ENCODE results near the gene CD7.

CD7 gene

GRCh38 chr17:82314012-82314726, 3.2 kb downstream of the CD7 start:
- DNase-seq = no peak

GRCh38 chr17:82313195-82314011, 4.0 kb downstream of the CD7 start:
- DNase-seq = no peak

DNA sequence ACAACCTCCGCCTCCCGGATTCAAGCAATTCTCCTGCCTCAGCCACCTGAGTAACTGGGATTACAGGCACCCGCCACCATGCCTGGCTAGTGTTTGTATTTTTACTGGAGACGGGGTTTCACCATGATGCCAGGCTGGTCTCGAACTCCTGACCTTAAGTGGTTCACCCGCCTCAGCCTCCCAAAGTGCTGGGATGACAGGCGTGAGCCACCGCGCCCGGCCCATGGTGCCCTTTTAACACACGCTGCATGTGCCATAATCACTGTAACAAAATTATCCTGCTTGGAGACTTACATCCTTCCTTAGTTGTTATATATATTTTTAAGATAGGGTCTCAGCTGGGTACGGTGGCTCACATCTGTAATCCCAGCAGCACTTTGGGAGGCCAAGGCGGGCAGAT, 5.4 kb downstream of the CD7 start:
- DNase-seq = no peak

GRCh38 chr17:82310877-82311276, 6.5 kb downstream of the CD7 start:
- no peak for DNase-seq

DNA sequence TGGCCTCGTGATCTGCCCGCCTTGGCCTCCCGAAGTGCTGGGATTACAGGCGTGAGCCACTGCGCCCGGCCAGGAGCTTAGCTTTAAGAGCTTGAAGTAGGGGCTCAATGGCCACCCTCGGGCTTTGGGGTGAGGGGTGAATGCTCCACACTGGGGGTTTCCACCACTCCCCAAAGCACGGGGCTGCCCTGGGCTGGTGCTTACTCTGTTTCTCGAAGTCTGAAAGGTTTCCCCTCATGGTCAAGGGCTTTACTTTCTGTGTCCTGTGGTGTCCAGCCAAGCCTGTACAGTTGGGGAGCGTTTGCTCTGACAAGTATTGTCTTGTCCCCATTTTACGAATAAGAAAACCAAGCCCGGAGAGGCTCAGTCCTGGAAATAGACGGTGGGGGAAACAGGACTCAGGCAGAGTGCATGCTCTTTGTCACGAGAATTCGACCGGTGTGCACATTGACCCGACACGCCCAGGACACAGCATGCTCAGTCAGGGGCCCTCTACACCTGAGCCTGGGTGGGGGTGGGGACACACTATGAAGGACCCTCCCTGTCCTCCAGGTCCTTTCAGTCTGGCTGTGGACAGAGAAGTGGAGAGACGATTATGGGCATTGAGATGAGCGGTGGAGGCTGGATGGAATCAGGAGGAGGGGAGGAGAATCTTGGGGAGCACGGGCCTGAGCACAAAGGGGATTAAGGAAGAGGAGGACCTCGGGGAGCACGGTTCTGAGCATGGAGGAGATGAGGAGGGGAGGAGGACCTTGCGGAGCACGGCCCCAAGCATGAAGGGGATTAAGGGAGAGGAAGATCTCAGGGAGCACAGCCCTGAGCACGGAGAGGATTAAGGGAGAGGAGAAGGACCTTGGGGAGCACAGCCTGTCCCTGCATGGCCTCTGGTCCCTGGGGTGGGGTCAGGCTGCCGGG, 7.5 kb downstream of the CD7 start:
- no peak for DNase-seq

DNA sequence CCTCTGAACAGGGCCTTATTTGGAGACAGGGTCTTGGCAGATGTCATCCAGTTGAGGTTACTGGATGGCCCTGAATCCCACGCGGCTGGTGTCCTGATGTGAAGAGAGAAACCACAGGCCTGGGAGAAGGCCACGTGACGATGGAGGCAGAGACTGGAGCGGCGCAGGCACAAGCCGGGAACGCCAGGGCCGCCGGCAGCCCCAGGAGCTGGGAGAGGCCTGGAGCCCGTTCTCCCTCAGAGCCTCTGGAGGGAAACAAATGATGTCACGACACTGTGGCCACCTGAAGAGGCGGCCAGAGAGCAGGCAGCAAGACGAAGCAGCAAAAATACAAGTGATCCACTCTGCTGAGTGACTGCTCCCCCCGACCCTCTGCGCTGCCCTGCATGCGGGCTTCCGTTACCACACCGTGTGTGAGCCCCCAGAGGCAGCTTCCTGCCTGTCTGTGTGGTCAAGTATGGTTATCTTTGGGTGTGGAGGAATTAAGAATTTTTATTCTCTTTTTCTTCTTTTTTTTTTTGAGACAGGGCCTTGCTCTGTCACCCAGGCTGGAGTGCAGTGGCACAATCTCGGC, 11.6 kb downstream of the CD7 start:
- no peak for DNase-seq

- no peak for DNase-seq
Measured at GRCh38 chr17:82304826-82305726, 12.3 kb downstream of the CD7 start.

DNA sequence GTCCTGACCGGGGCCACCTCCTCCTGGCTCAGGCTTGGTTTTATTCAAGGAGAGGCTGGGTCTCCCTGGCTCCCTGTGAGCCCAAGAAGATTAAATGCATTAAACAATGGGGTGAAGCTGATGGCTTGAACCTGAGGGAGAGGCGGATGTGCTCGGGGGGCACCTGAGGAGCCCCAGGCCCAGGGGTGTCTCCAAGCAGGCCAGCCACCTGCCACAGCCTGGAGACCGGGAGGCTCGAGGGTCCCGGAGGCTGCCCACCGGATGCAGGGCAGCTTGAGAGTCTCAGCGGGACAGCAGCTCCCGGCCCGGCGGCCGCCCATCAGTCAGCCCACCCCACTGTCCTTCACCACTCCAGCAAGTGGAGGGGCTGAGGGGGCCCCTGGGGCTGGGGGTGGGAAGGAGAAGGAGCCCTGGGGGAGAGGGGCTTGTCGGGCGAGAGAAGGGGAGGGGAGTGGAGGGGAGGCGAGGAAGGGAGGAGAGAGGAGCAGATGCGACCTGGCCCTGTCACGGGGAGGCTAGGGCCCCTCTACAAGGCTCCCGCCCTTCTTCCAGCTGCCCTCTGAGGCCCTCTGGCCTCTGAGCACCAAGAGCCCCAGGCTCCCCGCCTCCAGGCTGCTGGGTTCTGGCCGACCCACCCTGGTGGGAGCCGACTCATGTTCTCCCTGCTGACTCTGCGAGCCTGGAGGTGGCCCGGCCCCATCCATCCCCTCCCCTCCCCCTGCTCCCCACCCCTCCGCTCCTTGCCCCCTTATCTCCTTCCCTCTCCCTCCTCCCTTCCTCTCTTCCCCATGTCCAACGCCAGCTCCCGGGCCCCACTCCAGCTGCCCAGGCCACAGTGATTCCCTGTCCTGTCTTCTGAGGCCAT, 13.2 kb downstream of the CD7 start:
- DNase-seq = no peak

DNA sequence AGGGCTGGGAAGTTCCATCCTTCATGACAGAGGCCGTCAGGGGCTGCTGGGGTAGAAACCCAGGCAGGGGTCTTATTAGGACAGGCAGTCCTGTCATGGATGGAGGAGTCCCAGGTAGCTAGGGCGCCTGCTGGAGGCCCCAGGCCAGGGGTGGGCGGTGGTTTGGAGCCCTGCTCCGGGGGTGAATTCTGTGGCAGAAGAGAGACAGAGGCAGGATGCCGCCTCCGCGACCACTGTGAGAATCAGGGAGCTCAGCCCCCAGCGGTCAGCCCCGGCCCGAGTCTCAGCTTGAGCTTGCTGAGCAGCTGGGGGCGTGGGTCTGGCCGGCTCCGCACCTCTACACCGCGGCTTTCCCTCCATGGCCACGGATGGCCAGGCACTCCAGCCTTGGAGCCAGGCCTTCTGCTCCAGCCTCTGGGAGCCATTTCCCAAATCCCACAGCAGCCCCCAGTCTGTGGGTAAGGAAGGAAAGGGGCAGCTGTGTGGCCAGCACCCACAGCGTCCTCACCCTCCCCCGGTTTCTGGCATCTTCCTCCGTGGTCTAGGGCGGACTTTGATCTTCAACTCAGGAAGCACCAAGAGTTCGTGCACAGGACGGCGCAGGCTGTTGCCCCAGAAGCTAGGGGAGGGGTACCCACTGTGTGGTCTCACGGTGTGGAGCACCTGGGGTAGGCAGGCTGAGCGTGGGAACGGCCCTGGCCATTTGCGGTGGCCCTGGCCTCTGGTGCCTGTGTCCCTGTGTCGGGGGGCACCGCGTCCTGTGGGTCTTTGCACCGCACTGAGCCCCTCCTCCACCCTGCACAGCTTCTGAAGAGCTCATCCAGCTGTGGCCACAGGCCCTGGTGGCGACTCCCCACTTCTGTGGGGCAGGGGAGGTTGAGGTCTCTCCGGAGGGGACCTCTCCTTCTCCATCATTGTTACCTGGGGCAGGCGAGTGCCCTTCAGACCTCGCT, 14.1 kb downstream of the CD7 start:
- no peak for DNase-seq

DNA sequence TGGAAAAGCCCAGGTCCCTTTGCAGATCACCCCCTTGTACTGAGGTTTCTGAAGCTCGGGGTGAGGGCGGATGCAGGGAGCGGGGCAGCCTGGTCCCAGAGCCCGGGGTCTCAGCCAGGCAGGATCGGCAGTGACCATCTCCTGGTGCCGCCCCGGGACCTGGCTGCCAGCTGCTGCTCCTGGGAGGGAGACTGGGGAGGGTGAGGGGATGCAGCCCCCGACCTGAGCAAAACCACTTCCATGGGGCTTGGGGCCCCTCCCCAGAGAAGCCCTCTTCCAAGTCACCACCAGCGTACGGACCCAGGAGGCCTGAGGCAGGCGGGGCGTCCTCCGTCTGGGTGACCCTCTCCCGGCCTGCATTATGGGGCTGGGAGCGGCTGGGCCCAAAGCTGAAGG, 14.8 kb downstream of the CD7 start:
- no peak for DNase-seq

DNA sequence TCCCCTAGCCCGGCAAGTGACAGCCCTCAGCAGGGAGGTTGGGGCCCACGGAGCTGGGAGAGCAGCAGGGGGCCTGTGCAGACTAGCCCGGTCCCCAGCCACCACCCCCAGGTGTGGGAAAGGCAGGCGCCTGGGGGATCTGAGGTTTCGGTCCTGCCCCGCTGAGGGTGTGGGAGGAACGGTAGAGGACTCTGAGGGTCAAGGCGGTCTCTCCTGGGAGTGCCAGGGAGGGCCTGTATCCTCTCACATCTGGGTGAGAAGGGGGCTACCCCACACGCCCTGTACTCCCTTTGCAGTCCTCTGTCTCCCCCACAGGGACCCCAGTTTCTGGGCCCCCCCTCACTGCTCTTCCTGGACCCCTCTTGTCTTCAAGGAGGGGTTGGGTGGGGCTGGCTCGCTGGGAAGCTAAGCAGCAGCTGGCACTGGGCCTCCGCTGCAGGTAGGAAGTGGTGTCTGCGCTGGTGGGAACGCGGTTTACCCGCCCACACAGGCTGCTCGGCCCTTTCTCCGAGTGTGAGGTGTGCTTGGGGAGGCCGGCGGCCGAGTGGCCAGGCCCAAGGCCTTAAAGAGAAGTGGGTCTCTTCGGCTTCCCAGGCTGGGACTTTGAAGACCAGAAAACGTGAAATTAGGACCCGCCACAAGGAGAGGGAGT, 15.4 kb downstream of the CD7 start:
- DNase-seq = no peak

- no peak for DNase-seq
Measured at GRCh38 chr17:82301300-82301915, 16.0 kb downstream of the CD7 start.

GRCh38 chr17:82300707-82301270, 16.6 kb downstream of the CD7 start:
- peak; percentile 65 to 86 (median 73) for DNase-seq

DNA sequence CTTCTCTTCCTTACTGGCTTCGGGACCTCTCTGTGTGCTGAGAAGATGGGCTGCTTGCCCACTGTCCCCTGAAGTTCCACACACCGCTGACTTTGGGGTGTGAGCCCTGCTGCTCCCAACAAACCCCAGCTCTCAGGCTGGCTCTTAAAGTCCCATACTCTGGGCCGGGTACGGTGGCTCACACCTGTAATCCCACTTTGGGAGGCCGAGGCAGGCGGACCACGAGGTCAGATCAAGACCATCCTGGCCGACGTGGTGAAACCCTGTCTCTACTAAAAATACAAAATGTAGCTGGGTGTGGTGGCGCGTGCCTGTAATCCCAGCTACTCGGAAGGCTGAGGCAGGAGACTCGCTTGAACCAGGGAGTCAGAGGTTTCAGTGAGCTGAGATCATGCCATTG, 17.2 kb downstream of the CD7 start:
- DNase-seq = no peak

GRCh38 chr17:82299452-82299851, 18.0 kb downstream of the CD7 start:
- no peak for DNase-seq

DNA sequence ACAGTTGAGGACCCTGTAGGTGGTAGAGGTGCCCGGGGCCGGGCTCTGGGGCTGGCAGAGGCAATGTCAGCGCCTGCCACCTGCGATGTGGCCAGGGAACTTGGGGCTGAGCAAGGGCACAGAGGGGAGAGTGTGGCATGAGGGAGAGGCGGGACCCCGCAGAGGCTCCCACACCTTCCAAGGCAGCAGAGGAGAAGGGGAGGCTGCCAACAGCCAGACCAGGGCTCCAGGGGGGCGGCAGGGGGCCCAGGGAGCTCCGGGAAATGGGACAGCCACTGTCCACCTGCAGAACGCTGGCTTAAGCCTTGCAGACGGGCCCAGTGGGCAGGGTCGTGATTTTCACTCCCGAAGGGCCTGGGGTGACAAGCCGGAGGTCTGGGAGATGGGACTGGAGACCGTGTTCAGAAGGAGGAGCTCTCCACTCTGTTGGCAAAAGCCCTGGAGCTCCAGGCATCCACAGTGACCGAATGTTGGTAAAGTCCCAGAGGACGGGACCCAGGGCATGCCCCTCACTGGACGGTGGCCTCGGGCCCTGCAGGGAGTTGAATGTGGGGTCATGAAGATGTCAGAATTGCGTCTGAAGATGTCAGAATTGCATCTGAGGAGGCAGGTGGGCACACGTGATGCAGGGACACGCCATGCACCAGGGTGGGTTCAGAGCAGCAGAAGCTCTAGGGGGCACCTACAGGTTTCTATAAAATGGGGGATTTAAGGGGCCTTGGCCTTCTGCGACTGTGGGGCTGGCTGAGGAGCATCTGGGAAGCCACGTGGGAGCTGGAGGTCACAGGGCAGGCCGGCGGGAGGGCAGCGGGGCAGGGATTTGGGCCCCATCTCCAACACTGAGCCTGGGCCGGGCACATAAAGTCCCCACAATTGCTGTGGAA, 18.6 kb downstream of the CD7 start:
- no peak for DNase-seq
